ENCODE measurements around the gene TCL1A. TPM values are rescaled to one million over a fixed set of nuclear protein-coding genes. Genes with fewer than 3 reads are reported as not detected.
A peak's percentile ranks its signal among the peaks of the same experiment; 100 is the strongest.

TCL1A gene
- total RNA-seq, 2 experiments from 2014 or later = not detected

- Mint-ChIP-seq H3K4me3 (no peak overlapping the region), H3K36me3 (ENCODE audit: low read depth) (no peaks in the 10 kb centered on the region), H3K27me3 (peaks cover 13% of the 10 kb centered on the region), H3K27ac (no peak overlapping the region), H3K4me1 (no peaks in the 10 kb centered on the region), H3K9me3 (ENCODE audit: low read depth) (no peaks in the 10 kb centered on the region)
- ATAC-seq (no peak), DNase-seq (no peak)
- CTCF ChIA-PET = interaction anchor here (0.5 to 1.1 kb wide), 2 partner anchors 49 to 691 kb away, joined by 3 to 4 read pairs; no protein-coding TSS in a partner anchor
- POLR2A ChIA-PET = no interaction called here
- intact Hi-C loops (cut with DNase I, micrococcal nuclease) = loop anchor here in 1 of 2 experiments (10.0 kb wide), 1 partner anchor 265 kb away; no protein-coding TSS in a partner anchor
Observed at GRCh38 chr14:95689441-95689840, 24.5 kb downstream of the TCL1A start.

GRCh38 chr14:95686935-95687334, 27.0 kb downstream of the TCL1A start:
- H3K4me1 Mint-ChIP-seq = no peaks in the 10 kb centered on the region
- H3K36me3 Mint-ChIP-seq (ENCODE audit: low read depth) = no peaks in the 10 kb centered on the region
- no peak overlapping the region for H3K4me3 Mint-ChIP-seq
- no peaks in the 10 kb centered on the region for H3K9me3 Mint-ChIP-seq (ENCODE audit: low read depth)
- ChIA-PET CTCF (no interaction called here), POLR2A (no interaction called here)
- peaks cover 14% of the 10 kb centered on the region for H3K27me3 Mint-ChIP-seq
- intact Hi-C loops (cut with DNase I, micrococcal nuclease) = loop anchor here in 1 of 2 experiments (10.0 kb wide), 1 partner anchor 262 kb away; no protein-coding TSS in a partner anchor
- DNase-seq (no peak), ATAC-seq (no peak)
- no peak overlapping the region for H3K27ac Mint-ChIP-seq

DNA sequence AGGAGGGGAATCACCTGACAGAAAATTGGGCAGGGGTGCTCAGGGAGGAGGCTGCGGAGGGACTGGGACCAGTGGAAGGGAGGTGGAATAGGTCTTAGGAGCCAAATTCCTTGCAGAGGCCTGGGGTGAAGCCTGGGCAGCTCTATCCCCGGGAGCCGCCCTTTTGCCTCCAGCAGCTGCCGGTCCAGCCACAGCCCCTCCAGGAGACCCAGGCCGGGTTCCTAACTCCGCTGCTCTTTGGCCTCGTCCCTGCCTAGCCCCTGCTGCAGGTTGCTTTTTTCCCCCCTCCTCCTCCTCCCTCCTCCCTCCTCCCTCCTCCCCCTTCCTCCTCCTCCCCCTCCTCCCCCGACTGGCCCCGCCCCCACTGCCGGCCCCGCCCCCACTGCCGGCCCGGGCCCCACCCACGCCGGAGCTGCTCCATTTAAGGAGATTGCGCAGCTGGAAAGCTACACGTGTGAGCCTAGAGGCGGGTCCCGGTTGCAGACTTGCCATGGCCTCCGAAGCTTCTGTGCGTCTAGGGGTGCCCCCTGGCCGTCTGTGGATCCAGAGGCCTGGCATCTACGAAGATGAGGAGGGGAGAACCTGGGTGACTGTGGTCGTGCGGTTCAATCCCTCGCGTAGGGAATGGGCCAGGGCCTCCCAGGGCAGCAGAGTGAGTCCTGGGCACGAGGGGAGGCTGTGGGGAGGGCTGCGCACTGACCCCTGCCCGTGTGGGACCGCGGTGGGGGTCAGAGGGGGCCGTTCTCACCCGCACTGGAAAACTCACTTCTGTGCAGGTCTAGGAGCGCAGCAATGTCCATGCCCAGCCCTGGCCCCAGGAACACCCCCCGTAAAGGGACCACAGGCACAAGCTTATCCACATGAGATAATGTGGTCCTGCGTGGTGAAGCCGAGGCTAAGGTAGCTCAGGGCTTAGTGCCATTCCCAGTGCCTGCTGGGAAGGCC, 27.7 kb downstream of the TCL1A start, which contains the start of gene TCL1B:
Gene TCL1B, plus strand, starts transcription at position 449 of the 945 bp plus-strand sequence. Its CDS starts 42 bp downstream, at position 491.
- no peaks in the 10 kb centered on the region for H3K9me3 Mint-ChIP-seq (ENCODE audit: low read depth)
- CTCF ChIA-PET = interaction anchor here (1.7 kb wide), 1 partner anchor 126 kb away, joined by 5 read pairs; no protein-coding TSS in a partner anchor
- ATAC-seq (no peak), DNase-seq (no peak)
- POLR2A ChIA-PET = no interaction called here
- H3K27ac Mint-ChIP-seq = no peak within 1 kb of the TSS
- no peaks in the 10 kb centered on the region for H3K36me3 Mint-ChIP-seq (ENCODE audit: low read depth)
- intact Hi-C loops (cut with DNase I, micrococcal nuclease) = loop anchor here in 1 of 2 experiments (2.0 to 10.0 kb wide), 2 partner anchors 125 to 261 kb away; no protein-coding TSS in a partner anchor
- peaks cover 12% of the 10 kb centered on the region for H3K27me3 Mint-ChIP-seq
- no peak within 1 kb of the TSS for H3K4me3 Mint-ChIP-seq
- no peaks in the 10 kb centered on the region for H3K4me1 Mint-ChIP-seq

DNA sequence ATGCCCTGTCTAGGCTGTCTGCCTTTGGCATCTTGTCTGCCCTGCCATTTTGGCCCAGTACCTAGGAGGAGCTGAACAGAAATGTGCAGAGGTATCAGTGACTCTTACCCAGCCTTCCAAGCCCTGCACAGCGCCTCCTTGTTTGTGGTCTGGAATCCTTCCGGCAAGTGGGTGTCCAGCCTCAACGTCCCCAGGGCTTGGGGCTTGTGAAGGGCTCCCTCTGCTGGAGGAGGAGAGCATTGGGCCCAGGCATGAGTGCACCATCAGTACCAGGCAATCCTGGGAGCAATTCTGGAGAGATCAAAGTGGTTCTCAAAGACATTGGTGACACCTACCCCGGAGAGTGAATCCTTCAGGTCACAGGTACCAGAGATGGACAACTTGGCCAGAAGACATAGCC, 30.1 kb downstream of the TCL1A start:
- H3K9me3 Mint-ChIP-seq (ENCODE audit: low read depth) = no peaks in the 10 kb centered on the region
- CTCF ChIA-PET = interaction anchor here (1.0 to 2.2 kb wide), 9 partner anchors 10 to 128 kb away, joined by 3 to 10 read pairs (median 3); no protein-coding TSS in a partner anchor

DNA sequence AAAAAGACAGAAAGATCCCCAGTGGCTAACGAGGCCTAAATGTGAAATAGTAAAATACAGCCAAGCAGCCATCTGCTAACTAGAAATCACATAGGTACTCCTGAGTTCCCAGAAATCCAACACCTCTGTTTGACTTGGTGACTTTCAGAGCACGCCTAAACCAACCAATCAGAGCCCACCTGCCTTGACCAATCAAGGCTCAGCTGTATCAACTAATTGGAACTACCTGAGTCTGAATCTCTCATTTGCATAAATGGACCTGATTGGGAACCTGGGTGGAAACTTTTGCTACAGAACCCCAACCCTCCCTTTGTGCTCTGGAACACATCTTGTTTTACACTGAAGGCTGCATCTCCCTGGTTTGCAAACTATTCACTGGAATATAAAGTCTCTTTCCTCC, 32.8 kb downstream of the TCL1A start:
- DNase-seq (no peak), ATAC-seq (no peak)
- H3K27me3 Mint-ChIP-seq = peaks cover 25% of the 10 kb centered on the region
- H3K27ac Mint-ChIP-seq = no peak overlapping the region
- CTCF ChIA-PET = interaction anchor here (0.6 kb wide), 1 partner anchor 58 kb away, joined by 3 read pairs; no protein-coding TSS in a partner anchor
- intact Hi-C loops (cut with DNase I, micrococcal nuclease) = loop anchor here in 1 of 2 experiments (10.0 kb wide), 1 partner anchor 256 kb away; no protein-coding TSS in a partner anchor
- no peak overlapping the region for H3K4me3 Mint-ChIP-seq
- no peaks in the 10 kb centered on the region for H3K36me3 Mint-ChIP-seq (ENCODE audit: low read depth)
- POLR2A ChIA-PET = no interaction called here
- no peaks in the 10 kb centered on the region for H3K4me1 Mint-ChIP-seq
- no peaks in the 10 kb centered on the region for H3K9me3 Mint-ChIP-seq (ENCODE audit: low read depth)

More for the DNA sequence above, 30.1 kb downstream of the TCL1A start:
- DNase-seq (peak; percentile 52), ATAC-seq (peak; percentile 53)
- no peak overlapping the region for H3K27ac Mint-ChIP-seq
- H3K4me1 Mint-ChIP-seq = no peaks in the 10 kb centered on the region
- intact Hi-C loops (cut with DNase I, micrococcal nuclease) = loop anchor here (1.0 to 10.0 kb wide), 3 partner anchors 122 to 259 kb away; no protein-coding TSS in a partner anchor
- POLR2A ChIA-PET = no interaction called here
- H3K36me3 Mint-ChIP-seq (ENCODE audit: low read depth) = no peaks in the 10 kb centered on the region
- peaks cover 20% of the 10 kb centered on the region for H3K27me3 Mint-ChIP-seq
- no peak overlapping the region for H3K4me3 Mint-ChIP-seq

DNA sequence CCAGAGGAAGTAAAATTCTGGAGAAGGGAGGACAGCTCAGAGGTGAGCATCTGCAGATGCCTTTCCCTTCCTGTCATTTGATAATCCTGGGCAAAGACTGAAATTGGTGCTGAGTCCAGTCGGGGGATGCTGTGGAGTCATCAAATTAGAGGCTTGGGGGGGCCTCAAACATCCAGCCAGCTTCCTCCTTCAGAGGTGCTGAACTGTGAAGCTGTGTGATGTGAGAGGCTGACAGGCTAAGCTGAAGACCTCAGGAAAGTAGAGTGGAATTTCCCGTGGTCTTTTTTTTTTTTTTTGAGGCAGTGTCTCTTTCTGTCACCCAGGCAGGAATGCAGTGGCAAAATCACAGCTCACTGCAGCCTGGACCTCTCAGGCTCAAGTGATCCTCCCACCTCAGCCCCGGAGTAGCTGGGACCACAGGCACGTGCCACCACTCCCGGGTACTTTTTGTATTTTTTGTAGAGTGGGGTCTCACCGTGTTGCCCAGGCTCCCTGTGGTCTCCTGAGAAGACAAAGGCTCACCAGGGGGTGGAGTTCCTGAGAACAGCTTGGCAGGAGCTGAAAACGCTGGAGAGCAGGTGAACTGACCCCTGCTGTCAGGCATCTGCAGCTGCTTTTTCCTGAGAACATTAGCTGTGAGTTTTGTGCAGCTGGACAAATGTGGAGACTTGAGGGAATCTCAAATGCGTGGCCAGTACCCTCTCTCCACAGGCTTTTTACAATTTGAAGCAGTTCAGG, 33.8 kb downstream of the TCL1A start:
- CTCF ChIA-PET = interaction anchor here (0.7 kb wide), 1 partner anchor 120 kb away, joined by 3 read pairs; no protein-coding TSS in a partner anchor
- ATAC-seq = no peak
- no peaks in the 10 kb centered on the region for H3K36me3 Mint-ChIP-seq (ENCODE audit: low read depth)
- H3K4me3 Mint-ChIP-seq = no peak overlapping the region
- no peaks in the 10 kb centered on the region for H3K4me1 Mint-ChIP-seq
- H3K27ac Mint-ChIP-seq = no peak overlapping the region
- POLR2A ChIA-PET = no interaction called here
- intact Hi-C loops (cut with DNase I, micrococcal nuclease) = loop anchor here in 1 of 2 experiments (10.0 kb wide), 1 partner anchor 255 kb away; no protein-coding TSS in a partner anchor
- H3K9me3 Mint-ChIP-seq (ENCODE audit: low read depth) = no peaks in the 10 kb centered on the region
- DNase-seq = no peak
- peaks cover 26% of the 10 kb centered on the region for H3K27me3 Mint-ChIP-seq

GRCh38 chr14:95679148-95679815, 34.6 kb downstream of the TCL1A start:
- Mint-ChIP-seq H3K36me3 (ENCODE audit: low read depth) (no peaks in the 10 kb centered on the region), H3K4me3 (no peak overlapping the region), H3K9me3 (ENCODE audit: low read depth) (no peaks in the 10 kb centered on the region), H3K4me1 (no peaks in the 10 kb centered on the region), H3K27me3 (peaks cover 23% of the 10 kb centered on the region), H3K27ac (no peak overlapping the region)
- DNase-seq (no peak), ATAC-seq (no peak)
- ChIA-PET CTCF (no interaction called here), POLR2A (no interaction called here)
- intact Hi-C loops (cut with DNase I, micrococcal nuclease) = no loop called here

DNA sequence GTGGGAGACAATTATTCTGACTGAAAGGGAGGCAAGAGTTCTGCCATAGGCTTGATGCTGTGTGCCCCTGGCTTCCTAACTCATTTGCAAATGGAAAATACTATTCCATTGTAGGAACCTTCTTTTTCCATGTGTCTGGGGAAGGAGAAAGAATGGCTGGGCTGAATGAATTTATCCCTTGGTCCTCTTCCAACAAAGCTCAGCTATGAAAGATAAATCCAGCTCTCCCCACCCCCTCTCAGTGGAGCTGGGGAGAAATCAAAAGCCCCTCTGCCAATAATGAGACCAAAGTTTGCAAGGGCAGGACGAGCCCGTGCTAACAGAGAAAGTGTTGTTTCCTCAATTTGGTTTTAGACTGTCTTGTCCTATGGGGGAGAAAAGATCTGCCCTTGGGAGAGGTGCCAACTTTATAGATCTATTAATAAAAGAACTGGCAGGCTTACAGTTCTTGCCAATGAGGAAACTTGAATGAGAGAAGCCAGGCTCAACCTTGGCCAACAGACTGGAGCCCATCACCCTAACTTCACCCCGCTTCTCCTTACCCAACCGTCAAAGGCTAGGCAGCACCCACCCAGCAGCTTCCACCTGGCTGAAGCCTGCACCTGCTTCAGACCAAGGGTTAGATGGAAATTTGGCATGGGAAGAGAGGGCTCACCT, 36.6 kb downstream of the TCL1A start:
- Mint-ChIP-seq H3K36me3 (ENCODE audit: low read depth) (no peaks in the 10 kb centered on the region), H3K4me3 (no peak overlapping the region), H3K27me3 (peaks cover 17% of the 10 kb centered on the region), H3K27ac (no peak overlapping the region), H3K9me3 (ENCODE audit: low read depth) (no peaks in the 10 kb centered on the region), H3K4me1 (no peaks in the 10 kb centered on the region)
- DNase-seq (no peak), ATAC-seq (no peak)
- ChIA-PET CTCF (no interaction called here), POLR2A (no interaction called here)
- intact Hi-C loops (cut with DNase I, micrococcal nuclease) = no loop called here

GRCh38 chr14:95675486-95675885, 38.4 kb downstream of the TCL1A start:
- Mint-ChIP-seq H3K27me3 (peaks cover 22% of the 10 kb centered on the region), H3K9me3 (ENCODE audit: low read depth) (no peaks in the 10 kb centered on the region), H3K4me1 (no peaks in the 10 kb centered on the region), H3K4me3 (no peak overlapping the region), H3K36me3 (ENCODE audit: low read depth) (no peaks in the 10 kb centered on the region), H3K27ac (no peak overlapping the region)
- intact Hi-C loops (cut with DNase I, micrococcal nuclease) = no loop called here
- POLR2A ChIA-PET = no interaction called here
- DNase-seq (no peak), ATAC-seq (no peak)
- CTCF ChIA-PET = interaction anchor here (0.7 kb wide), 1 partner anchor 233 kb away, joined by 3 read pairs; no protein-coding TSS in a partner anchor

- POLR2A ChIA-PET = no interaction called here
- Mint-ChIP-seq H3K4me3 (no peak overlapping the region), H3K4me1 (no peaks in the 10 kb centered on the region)
Observed at GRCh38 chr14:95674613-95675012, 39.3 kb downstream of the TCL1A start.

More at GRCh38 chr14:95674613-95675012, 39.3 kb downstream of the TCL1A start:
- ATAC-seq (no peak), DNase-seq (no peak)
- Mint-ChIP-seq H3K9me3 (ENCODE audit: low read depth) (no peaks in the 10 kb centered on the region), H3K27me3 (peaks cover 26% of the 10 kb centered on the region), H3K27ac (no peak overlapping the region), H3K36me3 (ENCODE audit: low read depth) (no peaks in the 10 kb centered on the region)
- CTCF ChIA-PET = interaction anchor here (0.7 to 1.4 kb wide), 3 partner anchors 9 to 232 kb away, joined by 3 to 4 read pairs (median 3); no protein-coding TSS in a partner anchor
- intact Hi-C loops (cut with DNase I, micrococcal nuclease) = no loop called here

All from activated CD4-positive, alpha-beta T cell treated with anti-CD3 and anti-CD28 coated beads for 36 hours (primary cell).